H9 (cell line): ENCODE results near the gene ROM1. TPM values are rescaled to one million over a fixed set of nuclear protein-coding genes. Genes with fewer than 3 reads are reported as not detected.
A peak's percentile ranks its signal among the peaks of the same experiment; 100 is the strongest.
"Not testable (repeated sequence)": the region's sequence is repeated elsewhere in the genome, so short reads cannot be mapped to it uniquely, and the experiment has no call there.

Source experiments
- DNase-seq: peaks from one replicate; pipeline ENCODE4 v3.0.0-alpha.2; 2017
- H2AFZ ChIP-seq: one replicate; pipeline ENCODE4 v1.6.1; 2013; ENCODE audit warnings: mild to moderate bottlenecking, low read length, control low read depth, moderate library complexity
- H2AK5ac ChIP-seq: 2 replicates; pipeline ENCODE4 v1.6.1; 2013; ENCODE audit warnings: low read length, control low read depth, mixed read lengths; ENCODE audit not compliant: insufficient read length
- H2BK120ac ChIP-seq: one replicate; pipeline ENCODE4 v1.6.1; 2013; ENCODE audit warnings: low read depth, mild to moderate bottlenecking, low read length, control low read depth, inconsistent platforms; ENCODE audit not compliant: poor library complexity, severe bottlenecking
- H2BK12ac ChIP-seq: 2 replicates; pipeline ENCODE4 v1.6.1; 2013; ENCODE audit warnings: low read length, control low read depth, mixed read lengths, low read depth; ENCODE audit not compliant: insufficient read length
- H2BK15ac ChIP-seq: 2 replicates; pipeline ENCODE4 v1.6.1; 2013; ENCODE audit warnings: low read depth, low read length, control low read depth
- H2BK20ac ChIP-seq: one replicate; pipeline ENCODE4 v1.6.1; 2013; ENCODE audit warnings: low read depth, mild to moderate bottlenecking, low read length, control low read depth, inconsistent platforms; ENCODE audit not compliant: poor library complexity, severe bottlenecking
- H2BK5ac ChIP-seq: 2 replicates; pipeline ENCODE4 v1.6.1; 2013; ENCODE audit warnings: low read length, control low read depth, mixed read lengths; ENCODE audit not compliant: insufficient read length
- H3K14ac ChIP-seq: 2 replicates; pipeline ENCODE4 v1.6.1; 2013; ENCODE audit warnings: low read length, control low read depth; ENCODE audit not compliant: insufficient read depth
- H3K18ac ChIP-seq: 2 replicates; pipeline ENCODE4 v1.6.1; 2013; ENCODE audit warnings: low read depth, mild to moderate bottlenecking, mixed read lengths, low read length, control low read depth; ENCODE audit not compliant: insufficient read length
- H3K23ac ChIP-seq: 2 replicates; pipeline ENCODE4 v1.6.1; 2013; ENCODE audit warnings: low read length, control low read depth, mixed read lengths, low read depth; ENCODE audit not compliant: insufficient read length
- H3K23me2 ChIP-seq: 2 replicates; pipeline ENCODE4 v1.6.1; 2013; ENCODE audit warnings: low read depth, mild to moderate bottlenecking, mixed read lengths, low read length, control low read depth; ENCODE audit not compliant: insufficient read length, poor library complexity, severe bottlenecking
- H3K27ac ChIP-seq: 2 replicates; pipeline ENCODE4 v1.5.1; 2013; ENCODE audit warnings: low read length, control low read depth, mixed read lengths, low read depth; ENCODE audit not compliant: insufficient read length
- H3K27me3 ChIP-seq: 2 replicates; pipeline ENCODE4 v1.6.1; 2013; ENCODE audit warnings: low read length, control low read depth, inconsistent platforms; ENCODE audit not compliant: insufficient read depth
- H3K4ac ChIP-seq: 2 replicates; pipeline ENCODE4 v1.6.1; 2013; ENCODE audit warnings: low read depth, mild to moderate bottlenecking, control low read depth, inconsistent platforms, low read length, moderate library complexity
- H3K4me1 ChIP-seq: 2 replicates; pipeline ENCODE4 v1.6.1; 2013; ENCODE audit warnings: low read length, control low read depth, inconsistent platforms; ENCODE audit not compliant: insufficient read depth
- H3K4me2 ChIP-seq: 2 replicates; pipeline ENCODE4 v1.6.1; 2013; ENCODE audit warnings: low read length, control low read depth, mixed read lengths; ENCODE audit not compliant: insufficient read length, insufficient read depth
- H3K56ac ChIP-seq: 2 replicates; pipeline ENCODE4 v1.6.1; 2013; ENCODE audit warnings: low read depth, mild to moderate bottlenecking, mixed read lengths, low read length, control low read depth; ENCODE audit not compliant: insufficient read length
- H3K79me1 ChIP-seq: 2 replicates; pipeline ENCODE4 v1.6.1; 2013; ENCODE audit warnings: low read depth, mild to moderate bottlenecking, moderate library complexity, low read length, control low read depth, inconsistent platforms; ENCODE audit not compliant: insufficient read depth, poor library complexity, severe bottlenecking
- H3K79me2 ChIP-seq: 2 replicates; pipeline ENCODE4 v1.6.1; 2013; ENCODE audit warnings: low read length, control low read depth, inconsistent platforms; ENCODE audit not compliant: insufficient read depth
- H3K9ac ChIP-seq: 2 replicates; pipeline ENCODE4 v1.6.1; 2013; ENCODE audit warnings: low read length, control low read depth, mixed read lengths; ENCODE audit not compliant: insufficient read length; ENCODE audit errors: extremely low read depth
- H3K9me3 ChIP-seq: one replicate; pipeline ENCODE4 v1.6.1; 2013; ENCODE audit warnings: low read depth, low read length, inconsistent platforms; ENCODE audit not compliant: control insufficient read depth
- H3T11ph ChIP-seq: one replicate; pipeline ENCODE4 v1.6.1; 2013; ENCODE audit warnings: mild to moderate bottlenecking, low read length, control low read depth, inconsistent platforms
- H4K20me1 ChIP-seq: one replicate; pipeline ENCODE4 v1.6.1; 2013; ENCODE audit not compliant: control insufficient read depth, insufficient read length, insufficient read depth
- H4K5ac ChIP-seq: 2 replicates; pipeline ENCODE4 v1.6.1; 2013; ENCODE audit warnings: low read depth, mild to moderate bottlenecking, mixed read lengths, low read length, control low read depth; ENCODE audit not compliant: insufficient read length
- H4K8ac ChIP-seq: replicated peaks from 2 replicates; pipeline ENCODE4 v1.6.1; 2013; ENCODE audit warnings: low read length, control low read depth, mixed read lengths, low read depth; ENCODE audit not compliant: insufficient read length
- H4K91ac ChIP-seq: 2 replicates; pipeline ENCODE4 v1.6.1; 2013; ENCODE audit warnings: low read depth, mild to moderate bottlenecking, moderate library complexity, mixed read lengths, low read length, control low read depth; ENCODE audit not compliant: insufficient read length
- H3K27ac Mint-ChIP-seq, 3 experiments: 2 replicates in 2 of 3; 3 replicates in 1 of 3; pipeline ENCODE4 v1.8.0; 2020 to 2021; ENCODE audit warnings: mixed read lengths in 3 of 3, mild to moderate bottlenecking in 1 of 3, moderate library complexity in 1 of 3
- H3K27me3 Mint-ChIP-seq: 2 replicates; pipeline ENCODE4 v1.8.0; 2021; ENCODE audit warnings: low read depth, mild to moderate bottlenecking, moderate library complexity, mixed read lengths
- H3K36me3 Mint-ChIP-seq, 3 experiments: 2 replicates in 2 of 3; 3 replicates in 1 of 3; pipeline ENCODE4 v1.8.0; 2020 to 2021; ENCODE audit warnings: low read depth in 3 of 3, mixed read lengths in 3 of 3; ENCODE audit not compliant: insufficient read depth in 1 of 3
- H3K4me1 Mint-ChIP-seq, 2 experiments: 2 replicates each; pipeline ENCODE4 v1.8.0; 2020; ENCODE audit warnings: mixed read lengths in 2 of 2
- H3K4me3 Mint-ChIP-seq, 2 experiments: 2 replicates in 1 of 2; 3 replicates in 1 of 2; pipeline ENCODE4 v1.8.0; 2020 to 2021; ENCODE audit warnings: mild to moderate bottlenecking in 2 of 2, mixed read lengths in 2 of 2, moderate library complexity in 1 of 2
- H3K9me3 Mint-ChIP-seq, 2 experiments: 2 replicates in 1 of 2; 3 replicates in 1 of 2; pipeline ENCODE4 v1.8.0; 2020; ENCODE audit warnings: mild to moderate bottlenecking in 2 of 2, mixed read lengths in 2 of 2, moderate library complexity in 1 of 2
- WGBS: extraction: QIAGEN DNeasy Blood & Tissue Kit; methylation state at CpG from one replicate; pipeline ENCODE4 v1.1.7; 2013; ENCODE audit warnings: missing lambda C conversion rate, low lambda C conversion rate, mixed read lengths; ENCODE audit not compliant: insufficient read length; ENCODE audit errors: extremely low coverage; 5-methylcytosine and 5-hydroxymethylcytosine counted together
- total RNA-seq: library from RNA; stranded (reverse); gene quantifications from 2 replicates; pipeline ENCODE4 v1.2.1, GENCODE V29; 2021
- TF ChIP-seq, protein P1 (sequence below): fragments of 200-600 bp; sonication (generic); conservative IDR thresholded peaks from 3 replicates; pipeline ENCODE4 v1.8.0; 2021; ENCODE audit warnings: antibody characterized with exemption, mild to moderate bottlenecking

The ROM1 gene
- total RNA-seq, 1 experiment from 2014 or later = 0.79 TPM

DNA sequence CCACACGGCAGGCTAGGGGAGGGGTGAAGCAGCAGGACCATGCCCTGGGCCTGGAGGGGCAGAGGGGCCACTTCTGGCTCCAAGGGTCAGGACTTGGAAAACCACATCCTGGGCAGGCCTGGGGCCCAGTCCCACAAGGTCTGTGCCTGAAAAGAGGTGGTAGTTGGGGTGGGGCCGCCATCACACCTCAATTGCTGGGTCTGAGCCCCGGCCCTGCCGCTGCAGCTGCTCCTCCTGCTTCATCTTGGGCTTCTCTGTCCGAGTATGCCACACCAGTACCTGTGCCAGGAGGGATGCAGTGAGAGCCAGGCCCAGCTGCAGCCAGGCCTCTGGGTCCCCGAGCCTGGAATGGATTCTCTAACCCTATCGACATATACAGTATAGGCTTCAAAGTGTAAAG lies 2.5 kb downstream of the ROM1 start:
- no peak overlapping the region for H3T11ph ChIP-seq
- no peaks in the 10 kb centered on the region for H3K9me3 ChIP-seq
- H2AK5ac ChIP-seq = no peak overlapping the region
- H3K9ac ChIP-seq = no peak overlapping the region
- no peaks in the 10 kb centered on the region for H3K27me3 ChIP-seq
- H3K36me3 Mint-ChIP-seq = peaks cover 2 to 20% (median 19%) of the 10 kb centered on the region in 3 experiments; a peak in 6 of 7 replicates
- H3K4ac ChIP-seq = no peak overlapping the region
- no peak overlapping the region for H3K4me3 Mint-ChIP-seq
- H2BK5ac ChIP-seq = no peak overlapping the region
- no peaks in the 10 kb centered on the region for H3K9me3 Mint-ChIP-seq
- no peak overlapping the region for H3K18ac ChIP-seq
- H2BK15ac ChIP-seq = no peak overlapping the region
- peaks cover 2% of the 10 kb centered on the region for H3K27me3 Mint-ChIP-seq
- no peak overlapping the region for H3K27ac ChIP-seq
- H4K20me1 ChIP-seq = no peaks in the 10 kb centered on the region
- H4K8ac ChIP-seq = no peak overlapping the region
- no peaks in the 10 kb centered on the region; the same call in 1 of the 2 replicates for H3K4me1 ChIP-seq
- peak overlapping the region; percentile 89 for H3K56ac ChIP-seq
- H4K5ac ChIP-seq = no peak overlapping the region
- no CpG with 5 or more reads among the region's 7 CpGs for WGBS
- no peak overlapping the region for H3K23ac ChIP-seq
- H3K79me1 ChIP-seq = no peaks in the 10 kb centered on the region
- TF ChIP-seq, protein P1, sequence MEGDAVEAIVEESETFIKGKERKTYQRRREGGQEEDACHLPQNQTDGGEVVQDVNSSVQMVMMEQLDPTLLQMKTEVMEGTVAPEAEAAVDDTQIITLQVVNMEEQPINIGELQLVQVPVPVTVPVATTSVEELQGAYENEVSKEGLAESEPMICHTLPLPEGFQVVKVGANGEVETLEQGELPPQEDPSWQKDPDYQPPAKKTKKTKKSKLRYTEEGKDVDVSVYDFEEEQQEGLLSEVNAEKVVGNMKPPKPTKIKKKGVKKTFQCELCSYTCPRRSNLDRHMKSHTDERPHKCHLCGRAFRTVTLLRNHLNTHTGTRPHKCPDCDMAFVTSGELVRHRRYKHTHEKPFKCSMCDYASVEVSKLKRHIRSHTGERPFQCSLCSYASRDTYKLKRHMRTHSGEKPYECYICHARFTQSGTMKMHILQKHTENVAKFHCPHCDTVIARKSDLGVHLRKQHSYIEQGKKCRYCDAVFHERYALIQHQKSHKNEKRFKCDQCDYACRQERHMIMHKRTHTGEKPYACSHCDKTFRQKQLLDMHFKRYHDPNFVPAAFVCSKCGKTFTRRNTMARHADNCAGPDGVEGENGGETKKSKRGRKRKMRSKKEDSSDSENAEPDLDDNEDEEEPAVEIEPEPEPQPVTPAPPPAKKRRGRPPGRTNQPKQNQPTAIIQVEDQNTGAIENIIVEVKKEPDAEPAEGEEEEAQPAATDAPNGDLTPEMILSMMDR = no peak
- no peak overlapping the region for H2AFZ ChIP-seq
- no peak overlapping the region for H3K14ac ChIP-seq
- H3K4me1 Mint-ChIP-seq = peaks cover 20 to 32% of the 10 kb centered on the region in 2 experiments
- DNase-seq = no peak
- H3K4me2 ChIP-seq = no peak overlapping the region
- no peak overlapping the region for H3K27ac Mint-ChIP-seq
- H4K91ac ChIP-seq = no peak overlapping the region
- H2BK120ac ChIP-seq = no peak overlapping the region
- H2BK20ac ChIP-seq = no peak overlapping the region
- H3K79me2 ChIP-seq = no peaks in the 10 kb centered on the region
- H2BK12ac ChIP-seq = no peak overlapping the region
- H3K23me2 ChIP-seq = peaks cover 13% of the 10 kb centered on the region

DNA sequence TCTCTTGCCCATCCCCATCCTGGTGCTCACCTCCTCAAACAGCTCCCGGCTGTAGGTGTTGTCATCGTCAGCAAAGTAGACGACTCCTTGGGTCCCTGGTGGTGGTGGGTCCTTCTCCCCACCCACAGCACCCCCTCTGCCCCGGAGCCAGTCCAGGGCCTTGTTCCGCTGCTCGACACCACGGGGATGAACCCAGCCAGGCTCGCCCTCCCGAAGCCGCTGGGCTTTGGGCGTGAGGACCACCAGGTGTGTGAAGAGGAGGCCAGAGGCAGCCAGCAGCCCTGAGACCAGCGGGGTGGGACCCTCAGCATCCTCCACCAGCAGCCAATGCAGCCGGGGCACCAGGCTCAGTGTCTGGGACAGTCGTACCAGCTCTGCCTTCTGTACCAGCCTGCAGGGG lies 3.9 kb downstream of the ROM1 start:
- not testable (repeated sequence) for H3K9ac ChIP-seq, H3K79me2 ChIP-seq, H3K14ac ChIP-seq, H4K8ac ChIP-seq, H3K9me3 Mint-ChIP-seq, H2BK120ac ChIP-seq, H3K27ac ChIP-seq, H2BK20ac ChIP-seq, H3K4me1 ChIP-seq, H4K20me1 ChIP-seq, H3K56ac ChIP-seq, H2AK5ac ChIP-seq, H2BK12ac ChIP-seq, H3K18ac ChIP-seq, DNase-seq, H3K4me3 Mint-ChIP-seq, H3K4ac ChIP-seq, H4K91ac ChIP-seq, H3T11ph ChIP-seq, H3K79me1 ChIP-seq, H2BK15ac ChIP-seq, H3K9me3 ChIP-seq, H3K27me3 ChIP-seq, H3K4me2 ChIP-seq, H2BK5ac ChIP-seq, H2AFZ ChIP-seq, H4K5ac ChIP-seq, H3K27me3 Mint-ChIP-seq, H3K23ac ChIP-seq
- Mint-ChIP-seq H3K27ac (0 out of 7 replicates have a peak overlapping the region, but pooled peaks of 1 of the 3 experiments have one; percentile 22), H3K4me1 (peaks cover 20 to 29% of the 10 kb centered on the region in 2 experiments), H3K36me3 (peaks cover 2 to 20% (median 19%) of the 10 kb centered on the region in 3 experiments; a peak in 6 of 7 replicates)
- H3K23me2 ChIP-seq = peaks cover 13% of the 10 kb centered on the region
- no CpG with 5 or more reads among the region's 14 CpGs for WGBS
